ENCODE measurements around the gene RIPK4.

- TF ChIP-seq CTCF (IDR thresholded peaks at IDR 0.05) (no peak), POLR2A (IDR thresholded peaks at IDR 0.05; ENCODE audit: low read depth) (no peak), POLR2AphosphoS5 (IDR thresholded peaks at IDR 0.05) (no peak), EP300 (IDR thresholded peaks at IDR 0.05) (no peak)
These were observed 39.7 kb downstream of the RIPK4 start for GRCh38 chr21:41726970-41727783.

Measured in esophagus muscularis mucosa (tissue), 4 donors.